ENCODE results near the gene NR1D2.
"Not testable (repeated sequence)": the region's sequence is repeated elsewhere in the genome, so short reads cannot be mapped to it uniquely, and the experiment has no call there.

GRCh38 chr3:23918331-23918730, 26.8 kb upstream of the NR1D2 start:
- not testable (repeated sequence) for TF ChIP-seq EZH2 (IDR thresholded peaks at IDR 0.05; ENCODE audit: low read depth, unreplicated experiment); CTCF (conservative IDR thresholded peaks at IDR 0.05; ENCODE audit: low read depth in 2 of 2); REST (IDR thresholded peaks at IDR 0.05; ENCODE audit: unreplicated experiment)
